Neural progenitor cell (in vitro differentiated cells): Measurements from ENCODE around the gene CBFB.

ENCODE experiments used
- CTCF ChIP-seq: fragments of 200-600 bp; sonication (generic); IDR thresholded peaks from 2 replicates; pipeline ENCODE4 v1.5.1; 2017; ENCODE audit warnings: antibody characterized with exemption, mild to moderate bottlenecking
- EZH2phosphoT487 ChIP-seq: fragments of 200-600 bp; sonication (generic); IDR thresholded peaks from 2 replicates; pipeline ENCODE4 v1.6.1; 2017; ENCODE audit warnings: antibody characterized with exemption

- TF ChIP-seq CTCF: no peak
- no peak for TF ChIP-seq EZH2phosphoT487
Measured at GRCh38 chr16:67109407-67110135, 80.6 kb downstream of the CBFB start, which contains the start of gene PHAF1.
